Kidney (tissue), 14 donors: ENCODE data around the gene SORBS1. TPM values are rescaled to one million over a fixed set of nuclear protein-coding genes. Genes with fewer than 3 reads are reported as not detected.

ENCODE experiments used
- DNase-seq, 5 donors: peaks; one replicate each; pipeline ENCODE4 v3.0.0-alpha.2; 2013 to 2020
- FAIRE-seq: peaks from 2 replicates; lab custom pipeline; 2012; peaks lifted over from hg19 to GRCh38; lab: Jason Lieb, UNC
- H3K27ac ChIP-seq, 2 donors: one replicate each; pipeline ENCODE4 v1.7.0; 2013; ENCODE audit warnings: low read depth in 2 of 2, low read length in 2 of 2, inconsistent platforms in 1 of 2
- H3K27me3 ChIP-seq: one replicate; pipeline ENCODE4 v1.7.1; 2013; ENCODE audit warnings: low read length, inconsistent platforms; ENCODE audit not compliant: control insufficient read depth, insufficient read depth
- H3K36me3 ChIP-seq, 3 donors: one replicate each; pipeline versions ENCODE4 v1.7.0 to v1.7.1; 2013; ENCODE audit warnings: low read length in 3 of 3, control low read depth in 1 of 3, inconsistent platforms in 1 of 3; ENCODE audit not compliant: insufficient read depth in 3 of 3, control insufficient read depth in 2 of 3
- H3K4me1 ChIP-seq, 3 donors: one replicate each; pipeline versions ENCODE4 v1.7.0 to v1.7.1; 2013; ENCODE audit warnings: low read length in 3 of 3, inconsistent platforms in 1 of 3, low read depth in 1 of 3; ENCODE audit not compliant: control insufficient read depth in 2 of 3, insufficient read depth in 2 of 3
- H3K4me3 ChIP-seq, 3 donors: one replicate each; pipeline versions ENCODE4 v1.7.0 to v1.8.1; 2013; ENCODE audit warnings: low read length in 3 of 3, control low read depth in 1 of 3, inconsistent platforms in 1 of 3
- H3K9ac ChIP-seq, 3 donors: one replicate each; pipeline versions ENCODE4 v1.7.0 to v1.7.1; 2013; ENCODE audit warnings: low read length in 3 of 3, control low read depth in 1 of 3, inconsistent platforms in 1 of 3
- H3K9me3 ChIP-seq, 3 donors: one replicate each; pipeline versions ENCODE4 v1.7.0 to v1.7.1; 2013; ENCODE audit warnings: low read length in 3 of 3, control low read depth in 1 of 3, inconsistent platforms in 1 of 3; ENCODE audit not compliant: control insufficient read depth in 2 of 3, insufficient read depth in 1 of 3
- CTCF ChIP-seq: IDR thresholded peaks from 3 replicates; pipeline ENCODE4 v1.5.1; 2012; ENCODE audit warnings: mild to moderate bottlenecking, moderate library complexity, borderline replicate concordance; ENCODE audit not compliant: insufficient read depth; ENCODE audit errors: extremely low read depth
- intact Hi-C: fragments of 100-400 bp; cut with DNase I; formaldehyde crosslinking; loops from one replicate; pipeline ENCODE4 v1.11.1; 2022
- polyA plus RNA-seq: library from polyadenylated mRNA; stranded (reverse); fragments of 350-450 nt; fragmentation: Illumina TruSeq; extraction: RNeasy Lipid Tissue Mini Kit (QIAGEN cat#74804); gene quantifications from one replicate; pipeline ENCODE4 v1.2.3, GENCODE V29; 2014; ENCODE audit warnings: low read depth, low replicate concordance; ENCODE audit not compliant: insufficient read depth
- total RNA-seq: library from RNA; stranded (reverse); fragmentation: NEBNext Ultra II Directional; extraction: Animal tissue kit (Norgen Biotek cat#: 25700); gene quantifications from one replicate; pipeline ENCODE4 v1.2.1, GENCODE V29; 2021
- donor health status: control.
- donor health status: control.
- donor health status: control.
- donor health status: control.
- donor health status: control.
- donor health status: DM: yes; HTN: yes; CAD: no.
- donor health status: Normal renal cell carcinoma (clear cell type).

The SORBS1 gene
- total and polyA plus RNA-seq, 2 donors from 2014 or later, result 12.2 to 91.7 TPM

GRCh38 chr10:95296764-95297163 lies 264.4 kb downstream of the SORBS1 start:
- H3K27me3 ChIP-seq, result no peaks in the 10 kb centered on the region
- no peaks in the 10 kb centered on the region for H3K9me3 ChIP-seq
- no peak overlapping the region for H3K4me3 ChIP-seq
- FAIRE-seq (no peak), DNase-seq (no peak)
- no peak overlapping the region for H3K9ac ChIP-seq
- peaks cover 0 to 6% (median 4%) of the 10 kb centered on the region in 3 donors for H3K4me1 ChIP-seq
- intact Hi-C loops, result no loop called here
- no peak for TF ChIP-seq CTCF
- no peak overlapping the region for H3K27ac ChIP-seq
- no peaks in the 10 kb centered on the region for H3K36me3 ChIP-seq

GRCh38 chr10:95295031-95295755 lies 266.0 kb downstream of the SORBS1 start:
- intact Hi-C loops, result no loop called here
- no peak for TF ChIP-seq CTCF
- Histone ChIP-seq H3K27me3 (no peaks in the 10 kb centered on the region), H3K9ac (peak overlapping the region in 2 of 3 donors; percentile 10 to 41), H3K27ac (no peak overlapping the region), H3K36me3 (no peaks in the 10 kb centered on the region), H3K4me3 (peak overlapping the region; percentile 63 to 69 (median 66)), H3K4me1 (peaks cover 0 to 6% (median 4%) of the 10 kb centered on the region in 3 donors), H3K9me3 (no peaks in the 10 kb centered on the region)
- no peak for FAIRE-seq
- peak; percentile 85 to 91 (median 87) for DNase-seq

GRCh38 chr10:95293631-95294030 lies 267.5 kb downstream of the SORBS1 start:
- Histone ChIP-seq H3K9me3 (no peaks in the 10 kb centered on the region), H3K36me3 (no peaks in the 10 kb centered on the region), H3K4me1 (peaks cover 0 to 6% (median 4%) of the 10 kb centered on the region in 3 donors), H3K9ac (no peak overlapping the region), H3K4me3 (no peak overlapping the region), H3K27me3 (no peaks in the 10 kb centered on the region), H3K27ac (no peak overlapping the region)
- DNase-seq (peak in 2 of 5 donors; percentile 56 to 84), FAIRE-seq (no peak)
- intact Hi-C loops, result no loop called here
- TF ChIP-seq CTCF, result no peak
